Neural cell (in vitro differentiated cells): Measurements from ENCODE around the gene RNF217. TPM values are rescaled to one million over a fixed set of nuclear protein-coding genes. Genes with fewer than 3 reads are reported as not detected.

Experiments used
- H2AFZ ChIP-seq: fragments of 200-600, 300-800 bp; sonication (generic), shearing (Covaris generic); 2 replicates; pipeline ENCODE4 v1.6.0; 2014; ENCODE audit warnings: low read depth, mild to moderate bottlenecking, antibody characterized with exemption, low read length, moderate library complexity
- H3F3A ChIP-seq: fragments of 200-600 bp; shearing (Covaris generic); 2 replicates; pipeline ENCODE4 v1.6.1; 2016; ENCODE audit warnings: mild to moderate bottlenecking, moderate library complexity, mixed read lengths, antibody characterized with exemption, low read length; ENCODE audit not compliant: insufficient read depth, poor library complexity, severe bottlenecking
- H3K27ac ChIP-seq: fragments of 200-600, 300-800 bp; sonication (generic), shearing (Covaris generic); 2 replicates; pipeline ENCODE4 v1.5.1; 2014; ENCODE audit warnings: mild to moderate bottlenecking, low read length, moderate library complexity
- H3K27me3 ChIP-seq: fragments of 300-800, 200-600 bp; sonication (generic), shearing (Covaris generic); 2 replicates; pipeline ENCODE4 v1.6.0; 2014; ENCODE audit warnings: mild to moderate bottlenecking, low read depth, low read length, moderate library complexity; ENCODE audit not compliant: insufficient read depth
- H3K36me3 ChIP-seq: fragments of 300-800, 200-600 bp; sonication (generic), shearing (Covaris generic); 2 replicates; pipeline ENCODE4 v1.5.1; 2014; ENCODE audit warnings: mild to moderate bottlenecking, antibody characterized with exemption, low read length, moderate library complexity; ENCODE audit not compliant: insufficient read depth
- H3K4me2 ChIP-seq: fragments of 300-800, 200-600 bp; sonication (generic), shearing (Covaris generic); 2 replicates; pipeline ENCODE4 v1.6.0; 2014; ENCODE audit warnings: mild to moderate bottlenecking, low read length
- H3K4me3 ChIP-seq: fragments of 300-800, 200-600 bp; sonication (generic), shearing (Covaris generic); 2 replicates; pipeline ENCODE4 v1.5.1; 2014; ENCODE audit warnings: mild to moderate bottlenecking, low read length, moderate library complexity
- H3K79me2 ChIP-seq: fragments of 200-600 bp; shearing (Covaris generic); replicated peaks from 2 replicates; pipeline ENCODE4 v1.6.0; 2014; ENCODE audit warnings: mild to moderate bottlenecking, low read length, moderate library complexity; ENCODE audit not compliant: insufficient read depth
- H3K9ac ChIP-seq: fragments of 300-800, 200-600 bp; sonication (generic), shearing (Covaris generic); 2 replicates; pipeline ENCODE4 v1.6.1; 2016; ENCODE audit warnings: mild to moderate bottlenecking, low read length, mixed read lengths
- H3K9me2 ChIP-seq: fragments of 200-600 bp; shearing (Covaris generic); 2 replicates; pipeline ENCODE4 v1.6.1; 2016; ENCODE audit warnings: mild to moderate bottlenecking, low read length, mixed read lengths; ENCODE audit not compliant: insufficient read depth
- H3K9me3 ChIP-seq: fragments of 200-600, 300-800 bp; sonication (generic), shearing (Covaris generic); 2 replicates; pipeline ENCODE4 v1.6.1; 2016; ENCODE audit warnings: mild to moderate bottlenecking, mixed run types, low read length, moderate library complexity, mixed read lengths
- H4K20me1 ChIP-seq: fragments of 200-600 bp; shearing (Covaris generic); 2 replicates; pipeline ENCODE4 v1.6.1; 2016; ENCODE audit warnings: mild to moderate bottlenecking, mixed run types; ENCODE audit not compliant: insufficient read depth
- EP300 ChIP-seq: fragments of 450-650 bp; conservative IDR thresholded peaks from 2 replicates; pipeline ENCODE4 v1.6.1; 2014; ENCODE audit warnings: antibody characterized with exemption, mild to moderate bottlenecking, moderate library complexity; ENCODE audit not compliant: poor library complexity, severe bottlenecking
- EZH2 ChIP-seq: fragments of 200-600, 300-800 bp; shearing (Covaris generic), sonication (generic); IDR thresholded peaks from 2 replicates; pipeline ENCODE4 v1.6.1; 2014; ENCODE audit warnings: antibody characterized with exemption, low read length, borderline replicate concordance, mild to moderate bottlenecking; ENCODE audit not compliant: insufficient read depth, poor library complexity, severe bottlenecking
- MXI1 ChIP-seq: fragments of 450-650 bp; conservative IDR thresholded peaks from 2 replicates; pipeline ENCODE4 v1.6.1; 2014; ENCODE audit warnings: antibody characterized with exemption, mild to moderate bottlenecking; ENCODE audit not compliant: poor library complexity, severe bottlenecking
- POLR2AphosphoS5 ChIP-seq: IDR thresholded peaks from 2 replicates; pipeline ENCODE4 v1.6.1; 2012
- RAD21 ChIP-seq: fragments of 450-650 bp; conservative IDR thresholded peaks from 2 replicates; pipeline ENCODE4 v1.6.1; 2014; ENCODE audit warnings: antibody characterized with exemption, mild to moderate bottlenecking, moderate library complexity
- SMC3 ChIP-seq: fragments of 450-650 bp; conservative IDR thresholded peaks from 2 replicates; pipeline ENCODE4 v1.6.1; 2014; ENCODE audit warnings: antibody characterized with exemption, mild to moderate bottlenecking, moderate library complexity; ENCODE audit not compliant: poor library complexity
- TAF1 ChIP-seq: IDR thresholded peaks from 2 replicates; pipeline ENCODE4 v1.6.1; 2012; ENCODE audit warnings: low read depth
- polyA plus RNA-seq: library from polyadenylated mRNA; depleted of rRNA; stranded (reverse); fragments of >200 nt; gene quantifications from 2 replicates; pipeline ENCODE4 v1.2.3, GENCODE V29; 2014
- TF ChIP-seq, protein P1 (sequence below): fragments of 450-650 bp; IDR thresholded peaks from 2 replicates; pipeline ENCODE4 v1.5.1; 2014; ENCODE audit warnings: antibody characterized with exemption, mild to moderate bottlenecking, moderate library complexity; ENCODE audit not compliant: poor library complexity, severe bottlenecking
- TF ChIP-seq, protein P2 (sequence below): IDR thresholded peaks from 2 replicates; pipeline ENCODE4 v1.6.1; 2012; ENCODE audit warnings: borderline replicate concordance

Gene RNF217
- polyA plus RNA-seq, 1 donor from 2014 or later, result 10.2 TPM

DNA sequence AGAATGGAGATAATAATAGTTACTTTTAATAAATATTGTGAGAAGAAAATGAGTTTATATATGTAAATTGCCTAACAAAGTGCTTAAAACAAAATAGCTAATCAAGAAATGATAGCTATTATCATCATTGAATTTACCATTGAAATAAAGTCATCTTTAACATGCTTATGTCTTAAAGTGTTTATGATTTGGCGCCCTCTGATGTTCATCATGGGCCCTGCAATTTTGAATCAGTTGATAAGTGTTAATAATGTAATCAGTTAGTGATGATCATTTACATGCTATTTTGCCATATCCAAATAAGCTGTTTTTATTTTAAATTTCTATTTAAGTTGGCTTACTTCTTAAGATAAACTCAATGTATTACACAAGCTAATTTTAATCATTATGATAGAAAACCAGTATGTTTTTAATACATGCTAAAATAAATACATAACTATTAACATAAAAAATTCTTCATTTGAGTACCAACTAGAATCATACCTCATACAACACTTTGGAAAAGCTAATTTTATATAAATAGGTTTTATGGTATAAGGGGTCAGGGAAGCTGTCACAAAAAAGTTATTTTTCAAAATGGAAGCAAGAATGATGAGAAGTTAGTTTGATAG, 152.1 kb downstream of the RNF217 start:
- no peak overlapping the region for H3K9ac ChIP-seq

GRCh38 chr6:125116170-125116569, 153.9 kb downstream of the RNF217 start:
- no peaks in the 10 kb centered on the region for H3K9me3 ChIP-seq
- no peaks in the 10 kb centered on the region for H3K27me3 ChIP-seq
- no peaks in the 10 kb centered on the region for H3K79me2 ChIP-seq
- H3K9ac ChIP-seq, result no peak overlapping the region
- H4K20me1 ChIP-seq, result no peaks in the 10 kb centered on the region
- no peak overlapping the region for H3K4me3 ChIP-seq
- no peaks in the 10 kb centered on the region for H3F3A ChIP-seq
- no peaks in the 10 kb centered on the region for H3K36me3 ChIP-seq
- H3K4me2 ChIP-seq, result peak overlapping the region; percentile 9
- H2AFZ ChIP-seq, result no peak overlapping the region
- no peaks in the 10 kb centered on the region for H3K9me2 ChIP-seq
- peak overlapping the region; percentile 46 for H3K27ac ChIP-seq
- TF ChIP-seq SMC3, result no peak
- TF ChIP-seq, protein P1, sequence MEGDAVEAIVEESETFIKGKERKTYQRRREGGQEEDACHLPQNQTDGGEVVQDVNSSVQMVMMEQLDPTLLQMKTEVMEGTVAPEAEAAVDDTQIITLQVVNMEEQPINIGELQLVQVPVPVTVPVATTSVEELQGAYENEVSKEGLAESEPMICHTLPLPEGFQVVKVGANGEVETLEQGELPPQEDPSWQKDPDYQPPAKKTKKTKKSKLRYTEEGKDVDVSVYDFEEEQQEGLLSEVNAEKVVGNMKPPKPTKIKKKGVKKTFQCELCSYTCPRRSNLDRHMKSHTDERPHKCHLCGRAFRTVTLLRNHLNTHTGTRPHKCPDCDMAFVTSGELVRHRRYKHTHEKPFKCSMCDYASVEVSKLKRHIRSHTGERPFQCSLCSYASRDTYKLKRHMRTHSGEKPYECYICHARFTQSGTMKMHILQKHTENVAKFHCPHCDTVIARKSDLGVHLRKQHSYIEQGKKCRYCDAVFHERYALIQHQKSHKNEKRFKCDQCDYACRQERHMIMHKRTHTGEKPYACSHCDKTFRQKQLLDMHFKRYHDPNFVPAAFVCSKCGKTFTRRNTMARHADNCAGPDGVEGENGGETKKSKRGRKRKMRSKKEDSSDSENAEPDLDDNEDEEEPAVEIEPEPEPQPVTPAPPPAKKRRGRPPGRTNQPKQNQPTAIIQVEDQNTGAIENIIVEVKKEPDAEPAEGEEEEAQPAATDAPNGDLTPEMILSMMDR, result no peak
- TF ChIP-seq POLR2AphosphoS5, result peak; percentile 84
- TF ChIP-seq TAF1, result no peak
- no peak for TF ChIP-seq RAD21
- TF ChIP-seq EP300, result peak; percentile 95
- no peak for TF ChIP-seq EZH2
- TF ChIP-seq, protein P2, sequence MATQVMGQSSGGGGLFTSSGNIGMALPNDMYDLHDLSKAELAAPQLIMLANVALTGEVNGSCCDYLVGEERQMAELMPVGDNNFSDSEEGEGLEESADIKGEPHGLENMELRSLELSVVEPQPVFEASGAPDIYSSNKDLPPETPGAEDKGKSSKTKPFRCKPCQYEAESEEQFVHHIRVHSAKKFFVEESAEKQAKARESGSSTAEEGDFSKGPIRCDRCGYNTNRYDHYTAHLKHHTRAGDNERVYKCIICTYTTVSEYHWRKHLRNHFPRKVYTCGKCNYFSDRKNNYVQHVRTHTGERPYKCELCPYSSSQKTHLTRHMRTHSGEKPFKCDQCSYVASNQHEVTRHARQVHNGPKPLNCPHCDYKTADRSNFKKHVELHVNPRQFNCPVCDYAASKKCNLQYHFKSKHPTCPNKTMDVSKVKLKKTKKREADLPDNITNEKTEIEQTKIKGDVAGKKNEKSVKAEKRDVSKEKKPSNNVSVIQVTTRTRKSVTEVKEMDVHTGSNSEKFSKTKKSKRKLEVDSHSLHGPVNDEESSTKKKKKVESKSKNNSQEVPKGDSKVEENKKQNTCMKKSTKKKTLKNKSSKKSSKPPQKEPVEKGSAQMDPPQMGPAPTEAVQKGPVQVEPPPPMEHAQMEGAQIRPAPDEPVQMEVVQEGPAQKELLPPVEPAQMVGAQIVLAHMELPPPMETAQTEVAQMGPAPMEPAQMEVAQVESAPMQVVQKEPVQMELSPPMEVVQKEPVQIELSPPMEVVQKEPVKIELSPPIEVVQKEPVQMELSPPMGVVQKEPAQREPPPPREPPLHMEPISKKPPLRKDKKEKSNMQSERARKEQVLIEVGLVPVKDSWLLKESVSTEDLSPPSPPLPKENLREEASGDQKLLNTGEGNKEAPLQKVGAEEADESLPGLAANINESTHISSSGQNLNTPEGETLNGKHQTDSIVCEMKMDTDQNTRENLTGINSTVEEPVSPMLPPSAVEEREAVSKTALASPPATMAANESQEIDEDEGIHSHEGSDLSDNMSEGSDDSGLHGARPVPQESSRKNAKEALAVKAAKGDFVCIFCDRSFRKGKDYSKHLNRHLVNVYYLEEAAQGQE, result peak; percentile 54
- TF ChIP-seq MXI1, result no peak

More for the DNA sequence above, 152.1 kb downstream of the RNF217 start:
- Histone ChIP-seq H3K27me3 (no peaks in the 10 kb centered on the region), H3K4me2 (no peak overlapping the region), H3F3A (no peaks in the 10 kb centered on the region), H3K79me2 (no peaks in the 10 kb centered on the region), H4K20me1 (no peaks in the 10 kb centered on the region), H3K9me2 (no peaks in the 10 kb centered on the region), H3K27ac (no peak overlapping the region), H3K4me3 (no peak overlapping the region), H3K9me3 (no peaks in the 10 kb centered on the region), H2AFZ (no peak overlapping the region), H3K36me3 (no peaks in the 10 kb centered on the region)
- TF ChIP-seq EZH2, result no peak
- TF ChIP-seq POLR2AphosphoS5, result no peak
- TF ChIP-seq, protein P2, result no peak
- TF ChIP-seq SMC3, result peak; percentile 67
- TF ChIP-seq, protein P1, result peak; percentile 67
- no peak for TF ChIP-seq TAF1
- TF ChIP-seq MXI1, result no peak
- TF ChIP-seq RAD21, result peak; percentile 61
- no peak for TF ChIP-seq EP300
